Smooth muscle cell (in vitro differentiated cells): ENCODE measurements around the gene RANGAP1. TPM values are rescaled to one million over a fixed set of nuclear protein-coding genes. Genes with fewer than 3 reads are reported as not detected.
A peak's percentile ranks its signal among the peaks of the same experiment; 100 is the strongest.

Experiments used
- DNase-seq: peaks from one replicate; lab custom pipeline; 2025; ENCODE audit not compliant: unreplicated experiment; lab: John Stamatoyannopoulos, UW
- H2AFZ ChIP-seq: fragments of 200-600 bp; sonication (generic); 2 replicates; pipeline ENCODE4 v1.6.0; 2016; ENCODE audit warnings: antibody characterized with exemption, low read depth, mild to moderate bottlenecking
- H3F3A ChIP-seq: fragments of 200-600 bp; sonication (generic); 2 replicates; pipeline ENCODE4 v1.6.0; 2017; ENCODE audit warnings: antibody characterized with exemption, low read depth
- H3K27ac ChIP-seq: fragments of 200-600 bp; sonication (generic); 2 replicates; pipeline ENCODE4 v1.5.1; 2016; ENCODE audit warnings: low read depth, mild to moderate bottlenecking
- H3K27me3 ChIP-seq: fragments of 200-600 bp; sonication (generic); 2 replicates; pipeline ENCODE4 v1.6.1; 2016; ENCODE audit warnings: low read depth, mild to moderate bottlenecking
- H3K36me3 ChIP-seq: fragments of 200-600 bp; sonication (generic); 2 replicates; pipeline ENCODE4 v1.5.1; 2016; ENCODE audit warnings: low read depth
- H3K4me1 ChIP-seq: fragments of 200-600 bp; sonication (generic); 2 replicates; pipeline ENCODE4 v1.5.1; 2016; ENCODE audit warnings: low read depth
- H3K4me2 ChIP-seq: fragments of 200-600 bp; sonication (generic); 2 replicates; pipeline ENCODE4 v1.6.0; 2016; ENCODE audit warnings: mild to moderate bottlenecking
- H3K4me3 ChIP-seq: fragments of 200-600 bp; sonication (generic); 2 replicates; pipeline ENCODE4 v1.5.1; 2016; ENCODE audit warnings: mild to moderate bottlenecking
- H3K79me2 ChIP-seq: fragments of 200-600 bp; sonication (generic); 2 replicates; pipeline ENCODE4 v1.6.0; 2016; ENCODE audit warnings: low read depth, mild to moderate bottlenecking
- H3K9ac ChIP-seq: fragments of 200-600 bp; sonication (generic); 2 replicates; pipeline ENCODE4 v1.6.0; 2016; ENCODE audit warnings: low read depth
- H3K9me3 ChIP-seq: fragments of 200-600 bp; sonication (generic); replicated peaks from 2 replicates; pipeline ENCODE4 v1.5.1; 2016; ENCODE audit warnings: low read depth
- H4K20me1 ChIP-seq: fragments of 200-600 bp; sonication (generic); 2 replicates; pipeline ENCODE4 v1.6.0; 2016; ENCODE audit warnings: low read depth
- CTCF ChIP-seq: fragments of 200-600 bp; sonication (generic); IDR thresholded peaks from 2 replicates; pipeline ENCODE4 v1.5.1; 2017; ENCODE audit warnings: borderline replicate concordance, mild to moderate bottlenecking, antibody characterized with exemption; ENCODE audit not compliant: insufficient read depth, poor library complexity, severe bottlenecking
- WGBS: methylation state at CpG from one replicate; pipeline ENCODE4 v1.1.7; 2016; ENCODE audit warnings: low lambda C conversion rate; 5-methylcytosine and 5-hydroxymethylcytosine counted together
- polyA plus RNA-seq: library from polyadenylated mRNA; unstranded; fragments of >200 nt; fragmentation: Nextera tagmentation; extraction: Ambion mirVana; gene quantifications from 2 replicates; pipeline ENCODE4 v1.2.1, GENCODE V29; 2016
- total RNA-seq: library from RNA; depleted of rRNA; stranded (reverse); fragments of >200 nt; gene quantifications from 2 replicates; pipeline ENCODE4 v1.2.3, GENCODE V29; 2014

Gene RANGAP1
- total RNA-seq (20.6 and 24.8 TPM in 2 replicates), polyA plus RNA-seq (21.7 and 38.4 TPM in 2 replicates)

GRCh38 chr22:41285820-41286638 is at the start of gene RANGAP1:
Gene RANGAP1 (minus strand): TSS chr22:41286187. CDS start chr22:41281044, 5,143 bp downstream.
- no peaks in the 10 kb centered on the region for H3K9me3 ChIP-seq
- H3K27me3 ChIP-seq, result no peaks in the 10 kb centered on the region
- DNase-seq, result peak; percentile 92
- H3K27ac ChIP-seq, result peak within 1 kb of the TSS; percentile 92
- H3K36me3 ChIP-seq, result no peaks in the 10 kb centered on the region
- peak within 1 kb of the TSS; percentile 92 for H3K4me2 ChIP-seq
- peak within 1 kb of the TSS; percentile 66 for H3K4me3 ChIP-seq
- H4K20me1 ChIP-seq, result peaks cover 7% of the 10 kb centered on the region
- peak within 1 kb of the TSS; percentile 81 for H3K9ac ChIP-seq
- peak within 1 kb of the TSS; percentile 83 for H2AFZ ChIP-seq
- no peak for TF ChIP-seq CTCF
- peaks cover 17% of the 10 kb centered on the region for H3K4me1 ChIP-seq
- H3K79me2 ChIP-seq, result peaks cover 23% of the 10 kb centered on the region
- under 1% methylated on average over 66 of the region's 77 CpGs for WGBS
- peaks cover 7% of the 10 kb centered on the region for H3F3A ChIP-seq

- no peak for TF ChIP-seq CTCF
- Histone ChIP-seq H3K4me2 (no peak overlapping the region), H3K36me3 (peaks cover 8% of the 10 kb centered on the region), H3K9me3 (no peaks in the 10 kb centered on the region), H3K4me1 (no peaks in the 10 kb centered on the region), H4K20me1 (no peaks in the 10 kb centered on the region), H3K79me2 (no peaks in the 10 kb centered on the region), H3K27me3 (no peaks in the 10 kb centered on the region), H3K9ac (no peak overlapping the region), H2AFZ (no peak overlapping the region), H3K4me3 (no peak overlapping the region), H3K27ac (no peak overlapping the region), H3F3A (no peaks in the 10 kb centered on the region)
- no peak for DNase-seq
- WGBS, result 97% methylated on average over 11 of the region's 11 CpGs
Observed at GRCh38 chr22:41334951-41335635, 49.1 kb upstream of the RANGAP1 start.

- Histone ChIP-seq H3K79me2 (no peaks in the 10 kb centered on the region), H3K36me3 (peaks cover 8% of the 10 kb centered on the region), H3K27me3 (no peaks in the 10 kb centered on the region), H4K20me1 (peaks cover 3% of the 10 kb centered on the region), H3K9me3 (no peaks in the 10 kb centered on the region), H3K4me3 (no peak overlapping the region), H3F3A (no peaks in the 10 kb centered on the region), H3K4me2 (no peak overlapping the region), H3K4me1 (no peaks in the 10 kb centered on the region), H3K9ac (no peak overlapping the region), H2AFZ (no peak overlapping the region), H3K27ac (no peak overlapping the region)
- no peak for DNase-seq
- TF ChIP-seq CTCF, result no peak
- 96% methylated on average over 3 of the region's 3 CpGs for WGBS
Observed at GRCh38 chr22:41334215-41334614, 48.2 kb upstream of the RANGAP1 start.
